ENCODE measurements around the gene ODC1.
"Not testable (repeated sequence)": the region's sequence is repeated elsewhere in the genome, so short reads cannot be mapped to it uniquely, and the experiment has no call there.

ODC1 gene

GRCh38 chr2:10447895-10448575 is at the start of gene ODC1:
ODC1 (minus strand) TSS chr2:10448327; CDS start chr2:10445032, 3,295 bp downstream.
- peak; percentile 84 for DNase-seq

DNA sequence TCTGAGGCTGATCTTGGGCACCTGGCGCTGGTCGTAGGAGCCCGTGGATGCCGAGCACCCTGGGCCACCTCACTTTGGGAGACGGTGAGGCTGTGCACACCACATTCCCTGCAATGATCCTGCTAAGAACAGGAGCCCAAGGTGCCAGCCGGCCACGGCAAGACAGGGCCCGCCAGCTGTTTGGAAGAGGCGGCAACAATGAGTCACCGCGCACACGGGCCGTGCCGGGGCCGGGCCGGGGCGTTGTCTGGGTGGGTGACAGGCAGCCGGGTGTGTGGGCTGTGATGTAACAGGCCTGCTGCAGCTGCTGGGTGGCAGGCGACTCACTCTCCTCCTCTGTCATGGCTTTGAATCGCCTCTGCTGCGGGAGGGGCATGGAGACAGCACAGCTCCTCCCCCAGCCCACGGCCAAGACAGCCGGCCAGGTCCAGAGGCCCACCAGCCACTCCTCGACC is 49.7 kb upstream of the ODC1 start:
- DNase-seq: no peak

DNA sequence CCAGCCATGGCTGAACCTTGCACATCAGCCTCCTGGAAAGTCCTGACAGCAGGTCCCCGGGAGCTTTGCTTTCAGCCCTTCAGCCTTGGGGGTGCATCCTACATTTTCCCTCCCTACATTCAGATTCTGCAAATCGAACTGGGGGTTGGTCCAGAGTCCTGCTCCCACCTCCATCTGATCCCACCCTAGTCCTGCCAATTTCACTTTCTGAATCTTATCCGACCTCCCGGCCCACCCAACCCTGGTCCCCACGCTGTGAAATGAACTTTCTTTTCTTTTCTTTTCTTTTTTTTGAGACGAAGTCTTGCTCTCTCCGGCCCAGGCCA is 47.8 kb upstream of the ODC1 start:
- DNase-seq: no peak

DNA sequence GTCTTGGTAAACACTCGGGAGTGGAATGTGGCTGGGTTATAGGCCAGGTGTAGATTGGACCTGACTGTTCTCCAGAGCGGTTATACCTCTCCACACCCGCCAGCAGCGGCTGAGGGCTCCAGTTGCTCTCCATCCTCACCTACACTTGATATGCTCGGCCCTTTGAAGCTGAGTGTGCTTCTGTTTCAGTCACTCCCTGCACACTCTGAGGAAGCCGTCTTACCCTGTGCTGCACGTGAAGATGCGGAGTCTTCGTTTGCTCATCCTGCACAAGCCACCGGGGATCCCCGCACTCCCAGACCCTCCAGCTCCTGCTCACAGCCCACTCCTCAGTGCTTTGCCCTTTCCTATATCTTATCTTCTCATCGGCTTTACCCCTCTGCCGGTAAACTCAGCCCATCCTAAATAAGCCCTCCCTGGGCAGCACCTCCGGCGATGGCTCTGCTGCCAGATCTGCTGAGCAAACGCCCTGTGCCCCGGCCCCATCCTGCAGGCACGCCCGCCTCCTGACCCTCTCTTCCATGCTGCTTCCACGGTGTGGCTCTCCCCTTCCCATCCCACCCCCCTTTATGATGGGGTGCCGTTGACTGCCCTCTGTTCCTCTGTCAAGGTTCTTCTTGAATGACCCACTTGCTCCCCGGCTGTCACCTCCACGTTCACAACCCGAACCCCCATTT is 47.3 kb upstream of the ODC1 start:
- no peak for DNase-seq

DNA sequence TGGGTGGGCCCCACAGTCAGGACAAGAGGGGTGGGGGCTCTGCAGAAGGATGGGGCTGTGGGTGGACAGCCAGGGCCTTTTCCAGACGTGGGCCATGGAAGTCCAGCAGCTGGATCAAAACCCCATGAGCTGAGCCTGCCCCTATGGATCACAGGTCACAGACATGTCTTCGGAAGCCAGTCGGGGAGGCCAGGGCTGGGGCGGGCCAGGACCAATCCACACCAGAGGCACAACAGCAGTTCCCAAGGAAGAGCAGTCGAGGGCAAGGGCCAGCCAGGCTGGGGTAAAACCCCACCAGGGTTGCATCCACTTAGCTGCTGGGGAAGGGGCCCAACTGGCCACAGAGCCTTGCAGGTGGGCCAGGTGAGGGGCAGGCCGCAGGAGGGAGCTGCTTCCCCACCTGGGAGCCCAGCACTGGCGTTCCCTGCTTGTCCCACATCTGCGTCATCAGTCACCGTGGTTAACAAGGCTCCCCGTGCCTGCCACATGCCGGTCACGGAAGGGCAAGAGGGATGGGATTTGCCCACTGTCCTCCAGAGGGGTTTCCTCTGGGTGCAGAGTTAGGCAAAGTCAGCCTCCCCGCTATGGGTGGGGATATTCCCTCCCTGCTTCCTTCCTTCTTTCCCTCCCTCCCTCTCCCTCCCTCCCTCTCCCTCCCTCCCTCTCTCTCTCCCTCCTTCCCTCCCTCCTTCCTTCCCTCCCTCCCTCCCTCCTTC is 46.4 kb upstream of the ODC1 start:
- no peak for DNase-seq

GRCh38 chr2:10493634-10494281 is 45.6 kb upstream of the ODC1 start:
- peak; percentile 22 for DNase-seq

DNA sequence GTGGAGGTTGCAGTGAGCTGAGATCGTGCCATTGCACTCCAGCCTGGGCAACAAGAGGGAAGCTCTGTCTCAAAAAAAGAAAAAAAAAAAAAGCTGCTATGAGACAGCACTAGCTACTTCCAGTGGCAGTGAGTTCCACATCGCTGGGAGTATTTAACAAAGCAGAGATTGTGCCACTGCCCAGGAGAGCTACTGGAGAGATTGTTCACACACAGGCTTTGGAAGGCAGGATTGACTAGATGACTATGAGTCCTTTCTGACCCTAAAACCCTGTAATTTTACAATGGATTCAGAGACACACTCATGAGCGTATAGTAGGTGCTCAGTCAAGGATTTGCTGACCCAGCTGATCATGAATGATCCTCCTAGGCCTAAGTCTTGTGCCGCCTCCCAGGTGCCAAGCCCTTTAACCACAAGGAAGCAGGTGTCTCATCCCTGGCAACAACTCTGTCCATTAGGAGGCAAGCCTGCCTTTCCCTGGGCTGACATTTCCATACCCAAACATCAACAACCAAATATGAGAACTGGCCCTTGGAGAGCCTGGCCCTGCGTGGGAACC is 45.0 kb upstream of the ODC1 start:
- no peak for DNase-seq

- DNase-seq: no peak
Observed at GRCh38 chr2:10490806-10491291, 42.7 kb upstream of the ODC1 start.

DNA sequence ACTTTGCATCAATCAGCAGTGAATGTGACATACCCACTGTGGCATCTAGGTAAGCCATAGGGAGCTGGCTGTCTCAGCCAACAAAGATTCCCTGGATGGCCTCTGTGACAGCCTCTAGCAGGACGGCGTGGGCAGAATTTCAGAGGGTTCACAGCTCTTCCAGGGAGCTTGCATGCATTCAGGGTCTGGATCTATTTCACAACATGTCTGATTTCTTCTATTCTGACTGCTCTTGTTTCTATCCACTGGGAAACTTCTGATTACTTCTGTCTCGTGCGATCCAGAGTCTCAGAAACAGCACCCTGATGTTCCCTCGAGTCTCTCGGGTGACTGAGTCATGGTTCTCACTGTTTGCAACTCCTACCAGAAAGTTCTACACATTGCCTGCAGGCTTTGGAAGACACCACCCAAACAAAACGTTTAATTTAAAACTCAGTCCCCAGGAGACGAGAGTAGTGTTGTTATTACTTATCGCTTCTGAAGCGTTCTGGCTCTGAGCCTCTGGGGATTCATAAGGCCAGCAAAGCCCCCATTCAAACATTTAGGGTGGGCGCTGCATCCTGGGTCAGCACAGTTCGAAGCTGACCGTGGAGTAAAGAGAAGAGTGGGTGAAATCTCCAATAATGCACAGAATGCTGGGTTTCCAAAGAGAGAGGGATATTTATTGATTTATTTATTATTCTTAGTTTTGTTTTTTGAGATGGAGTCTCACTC is 41.9 kb upstream of the ODC1 start:
- DNase-seq: no peak

- DNase-seq: not testable (repeated sequence)
Observed at GRCh38 chr2:10488142-10488541, 40.0 kb upstream of the ODC1 start.

DNA sequence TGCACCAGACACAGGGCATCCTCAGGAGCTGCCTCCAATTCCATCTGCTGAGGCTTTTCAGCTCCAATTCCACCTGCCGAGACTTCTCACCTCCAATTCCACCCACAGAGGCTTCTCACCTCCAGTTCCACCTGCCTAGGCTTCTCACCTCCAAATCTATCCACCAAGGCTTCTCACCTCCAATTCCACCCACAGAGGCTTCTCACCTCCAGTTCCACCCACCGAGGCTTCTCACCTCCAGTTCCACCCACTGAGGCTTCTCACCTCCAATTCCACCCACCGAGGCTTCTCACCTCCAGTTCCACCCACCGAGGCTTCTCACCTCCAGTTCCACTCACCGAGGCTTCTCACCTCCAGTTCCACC is 39.6 kb upstream of the ODC1 start:
- not testable (repeated sequence) for DNase-seq

DNA sequence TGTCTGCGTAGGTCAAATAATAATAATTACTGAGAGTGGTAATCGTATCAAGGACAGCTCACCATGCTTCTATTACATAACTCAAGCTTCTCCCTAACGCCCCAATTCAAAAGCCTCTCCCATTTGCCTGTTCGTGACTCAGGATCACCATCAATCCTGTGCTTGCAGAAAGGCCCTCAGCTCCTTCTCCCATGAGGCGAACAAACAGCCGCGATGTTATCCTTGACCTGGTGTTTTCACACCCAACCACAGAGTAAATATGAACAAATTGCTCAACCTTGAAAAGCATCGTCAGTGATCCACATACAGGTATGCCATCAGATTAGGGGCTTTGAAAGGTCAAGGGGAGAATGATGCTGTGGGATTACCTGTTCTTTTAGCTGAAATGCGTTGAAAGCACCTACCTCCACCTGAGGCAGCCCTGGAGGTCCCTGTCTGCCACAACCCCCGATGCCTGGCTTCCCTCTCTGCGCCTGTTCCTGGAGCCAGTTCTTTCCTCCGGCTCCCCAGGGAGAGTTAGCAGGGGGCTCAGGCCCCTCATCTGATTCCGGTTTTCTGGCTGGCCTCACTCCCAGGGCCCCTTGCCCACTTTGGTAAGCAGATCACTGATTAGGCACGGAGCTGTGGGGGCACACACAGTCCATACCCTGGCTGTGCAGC is 39.1 kb upstream of the ODC1 start:
- DNase-seq: no peak

DNA sequence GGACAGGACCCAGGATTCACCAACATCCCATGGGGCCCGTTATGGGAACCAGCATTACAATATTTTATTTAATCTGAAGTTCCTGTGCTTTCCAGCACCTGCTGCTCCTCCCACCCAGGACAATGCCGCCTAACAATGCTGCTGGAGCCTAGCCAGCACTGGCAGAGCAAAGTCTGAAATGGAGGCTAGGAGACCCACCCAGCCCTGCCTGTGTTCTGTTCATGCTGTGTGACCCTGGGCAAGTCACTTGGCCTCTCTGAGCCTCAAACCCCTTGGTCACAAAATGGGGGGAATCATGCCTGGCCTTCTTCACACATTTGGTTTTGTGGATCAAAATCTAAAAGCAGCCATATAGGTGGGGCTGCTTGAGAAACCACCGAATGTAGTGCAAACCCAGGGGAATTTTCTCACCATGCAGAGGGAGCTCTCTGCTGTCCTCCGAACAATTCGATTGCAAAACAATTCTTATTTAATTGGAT is 38.5 kb upstream of the ODC1 start:
- DNase-seq: peak; percentile 8

GRCh38 chr2:10486091-10486490 is 38.0 kb upstream of the ODC1 start:
- DNase-seq: no peak

DNA sequence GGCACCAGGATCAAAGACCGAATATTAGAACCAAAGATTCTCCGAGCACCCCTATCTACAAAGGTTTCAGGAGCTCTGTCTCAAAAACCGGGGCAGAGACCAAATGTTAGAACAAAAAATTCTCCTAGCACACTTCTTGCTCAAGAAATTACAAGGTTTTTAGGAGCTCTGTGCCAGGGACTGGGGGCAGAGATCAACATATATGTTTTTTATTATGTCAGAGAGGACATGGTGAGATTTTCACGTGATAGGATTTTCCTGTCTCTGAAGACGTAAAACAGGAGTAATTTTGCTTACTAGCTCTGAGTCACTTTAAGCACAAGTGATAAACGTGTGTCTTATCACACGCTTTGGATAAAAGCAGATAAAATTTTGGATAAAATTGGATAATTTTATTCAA is 34.8 kb upstream of the ODC1 start:
- DNase-seq: no peak

- no peak for DNase-seq
Observed at GRCh38 chr2:10482460-10482859, 34.3 kb upstream of the ODC1 start.

- DNase-seq: no peak
Observed at GRCh38 chr2:10481666-10482157, 33.6 kb upstream of the ODC1 start.

DNA sequence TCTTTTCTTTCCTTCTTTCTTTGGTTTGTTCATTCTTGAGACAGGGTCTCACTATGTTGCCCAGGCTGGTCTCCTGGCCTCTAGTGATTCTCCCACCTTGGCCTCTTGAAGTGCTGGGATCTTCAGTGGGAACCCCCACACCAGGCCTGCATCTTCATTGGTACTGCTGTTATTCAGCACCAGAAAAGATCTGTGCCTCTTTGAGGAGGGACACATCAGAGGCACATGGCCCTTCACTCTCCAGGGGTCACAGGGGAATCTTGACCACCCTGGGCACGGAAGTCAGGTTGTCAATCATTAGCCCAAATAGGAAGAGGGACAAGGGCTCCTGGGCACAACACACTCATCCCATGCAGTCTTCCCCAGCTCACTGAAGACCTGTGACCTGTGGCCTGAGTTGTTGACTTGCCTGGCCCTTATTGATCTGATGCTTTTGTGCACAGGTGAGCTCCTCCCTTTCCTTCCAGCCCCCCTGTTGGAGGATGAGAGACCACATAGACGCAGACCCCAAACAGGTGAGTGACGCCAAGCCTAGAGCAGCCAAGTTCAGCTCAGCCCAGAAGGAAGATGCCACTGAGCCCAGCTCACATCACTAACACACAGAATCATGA is 33.0 kb upstream of the ODC1 start:
- no peak for DNase-seq

- no peak for DNase-seq
Observed at GRCh38 chr2:10480359-10480949, 32.3 kb upstream of the ODC1 start.

DNA sequence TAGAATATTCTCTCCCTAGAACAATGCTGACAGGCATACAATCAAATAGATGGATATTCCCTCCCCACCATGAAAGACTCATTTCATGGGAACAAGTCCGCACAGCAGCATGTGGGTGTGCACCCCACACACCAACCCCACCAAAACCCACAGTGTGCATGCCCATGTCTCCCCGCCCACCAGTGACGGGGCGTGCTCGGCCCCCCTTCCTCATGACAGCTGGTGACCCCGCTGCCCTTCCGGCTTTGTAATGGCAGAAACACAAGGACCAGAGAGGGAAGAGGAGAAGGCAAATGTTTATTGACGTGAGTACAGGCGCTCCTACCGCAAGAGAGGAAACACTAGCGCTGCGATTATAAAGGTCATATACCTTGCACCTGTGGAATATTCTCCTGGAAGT is 30.8 kb upstream of the ODC1 start:
- no peak for DNase-seq

DNA sequence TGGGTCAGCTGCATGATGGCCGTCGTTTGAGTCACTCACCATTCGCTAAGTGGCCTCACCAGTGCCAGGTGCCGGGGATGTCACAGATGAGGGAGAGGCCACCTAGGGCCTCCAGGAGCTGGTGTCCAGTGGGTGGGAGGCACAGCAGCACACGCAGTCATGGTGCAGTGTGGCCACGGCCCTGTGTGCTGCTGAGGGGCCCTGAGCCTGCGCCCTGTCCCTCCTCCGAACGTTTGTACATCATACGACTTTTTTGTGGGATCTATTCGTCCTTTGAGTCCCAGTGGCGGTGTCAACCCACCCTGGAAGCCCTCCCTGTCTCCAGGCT is 30.1 kb upstream of the ODC1 start:
- DNase-seq: no peak

Measured in NCI-H1092 (cell line).